ENCODE data around the gene AARS2. TPM values are rescaled to one million over a fixed set of nuclear protein-coding genes. Genes with fewer than 3 reads are reported as not detected.
"Not testable (repeated sequence)": the region's sequence is repeated elsewhere in the genome, so short reads cannot be mapped to it uniquely, and the experiment has no call there.

The AARS2 gene
- polyA plus RNA-seq, 3 donors = 12.1 to 14.7 (median 12.4) TPM

- DNase-seq (ENCODE audit: low read depth in 3 of 3, low spot score in 2 of 3) = no peak
Observed at GRCh38 chr6:44333273-44333919, 20.2 kb upstream of the AARS2 start.

GRCh38 chr6:44332585-44332984 is 19.4 kb upstream of the AARS2 start:
- DNase-seq (ENCODE audit: low read depth in 3 of 3, low spot score in 2 of 3) = no peak

- no peak for DNase-seq (ENCODE audit: low read depth in 3 of 3, low spot score in 2 of 3)
Observed at GRCh38 chr6:44329858-44330257, 16.7 kb upstream of the AARS2 start.

- DNase-seq (ENCODE audit: low read depth in 3 of 3, low spot score in 2 of 3) = not testable (repeated sequence)
Observed at GRCh38 chr6:44328203-44328602, 15.1 kb upstream of the AARS2 start.

GRCh38 chr6:44327760-44328159 is 14.6 kb upstream of the AARS2 start:
- DNase-seq (ENCODE audit: low read depth in 3 of 3, low spot score in 2 of 3) = no peak

- no peak for DNase-seq (ENCODE audit: low read depth in 3 of 3, low spot score in 2 of 3)
Observed at GRCh38 chr6:44327096-44327495, 13.9 kb upstream of the AARS2 start.

GRCh38 chr6:44321210-44321609 is 8.1 kb upstream of the AARS2 start:
- DNase-seq (ENCODE audit: low read depth in 3 of 3, low spot score in 2 of 3) = no peak

GRCh38 chr6:44317136-44317631 is 4.0 kb upstream of the AARS2 start:
- not testable (repeated sequence) for DNase-seq (ENCODE audit: low read depth in 3 of 3, low spot score in 2 of 3)

- DNase-seq (ENCODE audit: low read depth in 3 of 3, low spot score in 2 of 3) = no peak
Observed at GRCh38 chr6:44316481-44316880, 3.3 kb upstream of the AARS2 start.

- DNase-seq (ENCODE audit: low read depth in 3 of 3, low spot score in 2 of 3) = no peak
Observed at GRCh38 chr6:44315951-44316350, 2.8 kb upstream of the AARS2 start.

GRCh38 chr6:44315516-44315915 is 2.4 kb upstream of the AARS2 start:
- no peak for DNase-seq (ENCODE audit: low read depth in 3 of 3, low spot score in 2 of 3)

- not testable (repeated sequence) for DNase-seq (ENCODE audit: low read depth in 3 of 3, low spot score in 2 of 3)
Observed at GRCh38 chr6:44314657-44315056, 1.5 kb upstream of the AARS2 start.

GRCh38 chr6:44311767-44312166 is 1.4 kb downstream of the AARS2 start:
- DNase-seq (ENCODE audit: low read depth in 3 of 3, low spot score in 2 of 3) = no peak

- DNase-seq (ENCODE audit: low read depth in 3 of 3, low spot score in 2 of 3) = no peak
Observed at GRCh38 chr6:44311304-44311703, 1.8 kb downstream of the AARS2 start.

- no peak for DNase-seq (ENCODE audit: low read depth in 3 of 3, low spot score in 2 of 3)
Observed at GRCh38 chr6:44310241-44310640, 2.9 kb downstream of the AARS2 start.

GRCh38 chr6:44309631-44310030 is 3.5 kb downstream of the AARS2 start:
- no peak for DNase-seq (ENCODE audit: low read depth in 3 of 3, low spot score in 2 of 3)

- no peak for DNase-seq (ENCODE audit: low read depth in 3 of 3, low spot score in 2 of 3)
Observed at GRCh38 chr6:44309092-44309491, 4.1 kb downstream of the AARS2 start.

GRCh38 chr6:44307217-44307616 is 5.9 kb downstream of the AARS2 start:
- no peak for DNase-seq (ENCODE audit: low read depth in 3 of 3, low spot score in 2 of 3)

- DNase-seq (ENCODE audit: low read depth in 3 of 3, low spot score in 2 of 3) = no peak
Observed at GRCh38 chr6:44306710-44307109, 6.4 kb downstream of the AARS2 start.

GRCh38 chr6:44305200-44305725 is 7.9 kb downstream of the AARS2 start:
- no peak for DNase-seq (ENCODE audit: low read depth in 3 of 3, low spot score in 2 of 3)

GRCh38 chr6:44304282-44305199 is 8.6 kb downstream of the AARS2 start:
- DNase-seq (ENCODE audit: low read depth in 3 of 3, low spot score in 2 of 3) = no peak

GRCh38 chr6:44303842-44304241 is 9.3 kb downstream of the AARS2 start:
- DNase-seq (ENCODE audit: low read depth in 3 of 3, low spot score in 2 of 3) = no peak
